H1 (cell line): ENCODE results near the gene NHSL2.

Experiments
- EP300 ChIP-seq, 2 experiments: IDR thresholded peaks; 1 replicate in 1 of 2; 2 replicates in 1 of 2; pipeline ENCODE4 v1.6.1; 2011 to 2012; ENCODE audit warnings: low read depth in 2 of 2, low read length in 2 of 2, mild to moderate bottlenecking in 2 of 2, borderline replicate concordance in 1 of 2, inconsistent platforms in 1 of 2, moderate library complexity in 1 of 2
- EZH2 ChIP-seq: fragments of 200-600 bp; sonication (generic); IDR thresholded peaks from 2 replicates; pipeline ENCODE4 v1.7.1; 2012; ENCODE audit warnings: low read depth, mild to moderate bottlenecking, moderate library complexity, low read length, inconsistent platforms; ENCODE audit not compliant: severe bottlenecking
- KDM5A ChIP-seq: fragments of 200-600 bp; IDR thresholded peaks from 2 replicates; pipeline ENCODE4 v1.7.1; 2012; ENCODE audit warnings: mild to moderate bottlenecking, low read length, inconsistent platforms, mixed read lengths
- POLR2A ChIP-seq, 2 experiments: IDR thresholded peaks; 1 replicate in 1 of 2; 2 replicates in 1 of 2; pipeline ENCODE4 v1.6.1; 2011; ENCODE audit warnings: low read depth in 2 of 2, low read length in 2 of 2, mild to moderate bottlenecking in 2 of 2; ENCODE audit errors: control extremely low read depth in 1 of 2
- POLR2AphosphoS5 ChIP-seq: IDR thresholded peaks from 2 replicates; pipeline ENCODE4 v1.6.1; 2011; ENCODE audit warnings: low read depth, low read length
- RAD21 ChIP-seq, 2 experiments: IDR thresholded peaks in 1 of 2; conservative IDR thresholded peaks in 1 of 2; 2 replicates each; pipeline ENCODE4 v1.6.1; 2011; ENCODE audit warnings: low read depth in 2 of 2, low read length in 2 of 2, improper control_type of control experiment in 1 of 2, inconsistent platforms in 1 of 2, mild to moderate bottlenecking in 1 of 2, moderate library complexity in 1 of 2
- SIRT6 ChIP-seq: IDR thresholded peaks from one replicate; pipeline ENCODE4 v1.7.1; 2012; ENCODE audit warnings: low read length, inconsistent platforms
- TAF1 ChIP-seq: IDR thresholded peaks from 2 replicates; pipeline ENCODE4 v1.6.1; 2011; ENCODE audit warnings: mild to moderate bottlenecking, low read depth, low read length
- YY1 ChIP-seq: IDR thresholded peaks from 2 replicates; pipeline ENCODE4 v1.6.1; 2011; ENCODE audit warnings: low read depth, mild to moderate bottlenecking, low read length
- TF ChIP-seq, protein P1 (sequence below), 3 experiments: IDR thresholded peaks; 1 replicate in 2 of 3; 2 replicates in 1 of 3; pipeline versions ENCODE4 v1.5.1 to v1.6.1; 2011; ENCODE audit warnings: low read length in 3 of 3, mild to moderate bottlenecking in 3 of 3, inconsistent platforms in 2 of 3, low read depth in 1 of 3, moderate library complexity in 1 of 3; ENCODE audit not compliant: insufficient read depth in 1 of 3; ENCODE audit errors: control extremely low read depth in 1 of 3

DNA sequence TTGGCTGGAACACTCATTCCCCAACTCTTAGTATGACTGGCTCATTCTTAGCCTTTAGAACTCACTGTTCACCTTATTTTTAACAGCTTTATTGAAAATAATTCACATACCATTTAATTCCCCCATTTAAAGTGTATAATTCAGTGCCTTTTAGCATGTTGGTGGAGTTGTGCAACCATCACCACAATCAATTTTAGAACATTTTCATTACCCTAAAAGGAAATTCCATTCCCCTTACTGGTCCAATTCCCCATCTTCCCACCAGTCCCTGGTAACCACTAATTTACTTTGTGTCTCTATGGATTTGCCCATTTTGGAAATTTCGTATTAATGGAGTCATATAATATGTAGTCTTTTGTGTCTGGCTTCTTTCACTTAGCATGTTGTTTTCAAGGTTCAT lies 19.7 kb downstream of the NHSL2 start:
- TF ChIP-seq YY1 (no peak), KDM5A (no peak), SIRT6 (no peak), EP300 (IDR thresholded peaks at IDR 0.05; ENCODE audit: borderline replicate concordance in 1 of 2, low read depth in 2 of 2, low read length in 2 of 2) (no peak), EZH2 (no peak), POLR2A (IDR thresholded peaks at IDR 0.05; ENCODE audit: control extremely low read depth in 1 of 2, low read depth in 2 of 2, low read length in 2 of 2) (no peak), RAD21 (IDR thresholded peaks at IDR 0.05 in 1 of 2, conservative IDR thresholded peaks at IDR 0.05 in 1 of 2; ENCODE audit: low read depth in 2 of 2, low read length in 2 of 2) (no peak), TAF1 (no peak), POLR2AphosphoS5 (no peak)
- TF ChIP-seq, protein P1, sequence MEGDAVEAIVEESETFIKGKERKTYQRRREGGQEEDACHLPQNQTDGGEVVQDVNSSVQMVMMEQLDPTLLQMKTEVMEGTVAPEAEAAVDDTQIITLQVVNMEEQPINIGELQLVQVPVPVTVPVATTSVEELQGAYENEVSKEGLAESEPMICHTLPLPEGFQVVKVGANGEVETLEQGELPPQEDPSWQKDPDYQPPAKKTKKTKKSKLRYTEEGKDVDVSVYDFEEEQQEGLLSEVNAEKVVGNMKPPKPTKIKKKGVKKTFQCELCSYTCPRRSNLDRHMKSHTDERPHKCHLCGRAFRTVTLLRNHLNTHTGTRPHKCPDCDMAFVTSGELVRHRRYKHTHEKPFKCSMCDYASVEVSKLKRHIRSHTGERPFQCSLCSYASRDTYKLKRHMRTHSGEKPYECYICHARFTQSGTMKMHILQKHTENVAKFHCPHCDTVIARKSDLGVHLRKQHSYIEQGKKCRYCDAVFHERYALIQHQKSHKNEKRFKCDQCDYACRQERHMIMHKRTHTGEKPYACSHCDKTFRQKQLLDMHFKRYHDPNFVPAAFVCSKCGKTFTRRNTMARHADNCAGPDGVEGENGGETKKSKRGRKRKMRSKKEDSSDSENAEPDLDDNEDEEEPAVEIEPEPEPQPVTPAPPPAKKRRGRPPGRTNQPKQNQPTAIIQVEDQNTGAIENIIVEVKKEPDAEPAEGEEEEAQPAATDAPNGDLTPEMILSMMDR (IDR thresholded peaks at IDR 0.05; ENCODE audit: control extremely low read depth in 1 of 3, insufficient read depth in 1 of 3, low read depth in 1 of 3, low read length in 3 of 3): no peak
